ENCODE results near the gene HMGCS1. TPM values are rescaled to one million over a fixed set of nuclear protein-coding genes. Genes with fewer than 3 reads are reported as not detected.

Gene HMGCS1
- total and polyA plus RNA-seq, 2 of the 8 experiments (the other 6 are each of a cell fraction or from before 2014, with no cell fraction given) = 63.6 to 236 TPM

- H3K79me1 ChIP-seq (ENCODE audit: low read depth, low read length) = no peaks in the 10 kb centered on the region
- H2AFZ ChIP-seq (ENCODE audit: low read length) = no peak overlapping the region
- no peak for TF ChIP-seq TBP (IDR thresholded peaks at IDR 0.05; ENCODE audit: low read depth, low read length)
- TF ChIP-seq CEBPB (IDR thresholded peaks at IDR 0.05; ENCODE audit: low read depth, low read length) = no peak
- TF ChIP-seq PHF8 (conservative IDR thresholded peaks at IDR 0.05; ENCODE audit: low read depth, low read length) = no peak
- no peak for TF ChIP-seq CHD2 (IDR thresholded peaks at IDR 0.05; ENCODE audit: low read length)
- no peak for TF ChIP-seq CREB1 (IDR thresholded peaks at IDR 0.05)
- no peak for TF ChIP-seq HDAC2 (IDR thresholded peaks at IDR 0.05; ENCODE audit: borderline replicate concordance in 1 of 2, low read depth in 2 of 2, low read length in 2 of 2)
- no peak for TF ChIP-seq POLR2A (IDR thresholded peaks at IDR 0.05; ENCODE audit: control extremely low read depth in 1 of 2, low read depth in 2 of 2, low read length in 2 of 2)
- no peak for TF ChIP-seq NRF1 (IDR thresholded peaks at IDR 0.05; ENCODE audit: low read depth, low read length)
- no peak for TF ChIP-seq ATF3 (IDR thresholded peaks at IDR 0.05; ENCODE audit: insufficient read depth, low read depth, low read length)
- no peak for TF ChIP-seq RFX5 (IDR thresholded peaks at IDR 0.05; ENCODE audit: borderline replicate concordance, low read depth, low read length)
Observed at GRCh38 chr5:43273552-43273951, 39.7 kb downstream of the HMGCS1 start.

More at GRCh38 chr5:43273552-43273951, 39.7 kb downstream of the HMGCS1 start:
- no peak overlapping the region for H3K27ac ChIP-seq (ENCODE audit: low read depth, low read length)
- no peak overlapping the region for H2BK15ac ChIP-seq (ENCODE audit: low read length)
- no peak overlapping the region for H2BK5ac ChIP-seq (ENCODE audit: low read depth, low read length)
- no peak overlapping the region for H3K23ac ChIP-seq (ENCODE audit: insufficient read length)
- no peaks in the 10 kb centered on the region for H4K20me1 ChIP-seq (replicated peaks in 1 of 2; ENCODE audit: control insufficient read depth in 1 of 2, insufficient read depth in 2 of 2, low read length in 2 of 2)
- H4K91ac ChIP-seq (replicated peaks; ENCODE audit: insufficient read length, low read length) = no peak overlapping the region
- peaks cover 0 to 4% (median 0%) of the 10 kb centered on the region in 4 experiments; a peak in 1 of 7 replicates for H3K4me1 ChIP-seq (replicated peaks in 1 of 4; ENCODE audit: control insufficient read depth in 3 of 4, insufficient read depth in 4 of 4, low read length in 3 of 4)
- DNase-seq (ENCODE audit: low read depth in 1 of 2, low spot score in 2 of 2) = no peak
- no peak overlapping the region for H2BK20ac ChIP-seq (ENCODE audit: low read length)
- CTCF ChIA-PET (ENCODE audit: partially characterized antibody) = interaction anchor here (0.7 kb wide), 1 partner anchor 177 kb away, joined by 4 read pairs; no protein-coding TSS in a partner anchor
- H4K8ac ChIP-seq (ENCODE audit: extremely low read depth, insufficient read depth, low read length) = no peak overlapping the region
- no peak overlapping the region for H3K4me3 ChIP-seq (ENCODE audit: extremely low read depth in 1 of 4, insufficient read depth in 2 of 4, low read depth in 3 of 4, low read length in 4 of 4)
- no peaks in the 10 kb centered on the region for H3K79me2 ChIP-seq (ENCODE audit: control insufficient read depth in 1 of 2, insufficient read depth in 2 of 2, low read length in 2 of 2)
- POLR2A ChIA-PET (ENCODE audit: partially characterized antibody) = interaction anchor here (2.3 kb wide), 1 partner anchor 10 kb away, joined by 5 read pairs; no protein-coding TSS in a partner anchor
- no peak overlapping the region for H4K5ac ChIP-seq (ENCODE audit: insufficient read length, low read depth, low read length)
- no peak overlapping the region for H3K56ac ChIP-seq (replicated peaks; ENCODE audit: insufficient read length, low read depth, low read length)
- H3K36me3 ChIP-seq (ENCODE audit: control insufficient read depth in 2 of 4, insufficient read depth in 4 of 4, low read length in 3 of 4) = no peaks in the 10 kb centered on the region
- H3K4ac ChIP-seq (replicated peaks; ENCODE audit: insufficient read length, low read depth, low read length) = no peak overlapping the region
- no peak overlapping the region for H3K4me2 ChIP-seq (ENCODE audit: insufficient read depth in 1 of 2, low read depth in 2 of 2, low read length in 2 of 2)
- H3K27me3 ChIP-seq (replicated peaks in 1 of 4; ENCODE audit: control insufficient read depth in 3 of 4, extremely low read depth in 1 of 4, insufficient read depth in 3 of 4, low read length in 3 of 4) = no peaks in the 10 kb centered on the region
- no peak overlapping the region for H2AK5ac ChIP-seq (ENCODE audit: low read depth, low read length)
- FAIRE-seq = no peak
- H3K18ac ChIP-seq (ENCODE audit: extremely low read depth, low read length) = no peak overlapping the region
- H2BK120ac ChIP-seq (replicated peaks; ENCODE audit: low read depth, low read length) = no peak overlapping the region
- H3K23me2 ChIP-seq (ENCODE audit: low read depth, low read length) = 0 out of 2 replicates have a peak, but pooled peaks cover 2% of the 10 kb centered on the region
- H3K14ac ChIP-seq (ENCODE audit: insufficient read length) = no peak overlapping the region
- H3K9me3 ChIP-seq (ENCODE audit: insufficient read depth in 2 of 2, low read depth in 1 of 2, low read length in 1 of 2) = no peaks in the 10 kb centered on the region
- no peak overlapping the region for H3K9ac ChIP-seq (replicated peaks in 1 of 4; ENCODE audit: extremely low read depth in 1 of 4, low read depth in 3 of 4, low read length in 3 of 4)
- H2BK12ac ChIP-seq (ENCODE audit: low read depth, low read length) = no peak overlapping the region

All from H1 (cell line).